Hindlimb muscle (tissue), 1 donor: ENCODE measurements around the gene RAD51B. TPM values are rescaled to one million over a fixed set of nuclear protein-coding genes. Genes with fewer than 3 reads are reported as not detected.
A peak's percentile ranks its signal among the peaks of the same experiment; 100 is the strongest.

Experiments
- DNase-seq: peaks from one replicate; pipeline ENCODE4 v3.0.0-alpha.2; 2013
- polyA plus RNA-seq: library from polyadenylated mRNA; unstranded; fragments of 120-200 nt; gene quantifications from one replicate; pipeline ENCODE4 v1.2.1, GENCODE V29; 2013; ENCODE audit not compliant: insufficient read length

Gene RAD51B
- polyA plus RNA-seq, 1 donor: 10.2 TPM

- DNase-seq: no peak
Measured at GRCh38 chr14:68474741-68475140, 655.2 kb downstream of the RAD51B start.

DNA sequence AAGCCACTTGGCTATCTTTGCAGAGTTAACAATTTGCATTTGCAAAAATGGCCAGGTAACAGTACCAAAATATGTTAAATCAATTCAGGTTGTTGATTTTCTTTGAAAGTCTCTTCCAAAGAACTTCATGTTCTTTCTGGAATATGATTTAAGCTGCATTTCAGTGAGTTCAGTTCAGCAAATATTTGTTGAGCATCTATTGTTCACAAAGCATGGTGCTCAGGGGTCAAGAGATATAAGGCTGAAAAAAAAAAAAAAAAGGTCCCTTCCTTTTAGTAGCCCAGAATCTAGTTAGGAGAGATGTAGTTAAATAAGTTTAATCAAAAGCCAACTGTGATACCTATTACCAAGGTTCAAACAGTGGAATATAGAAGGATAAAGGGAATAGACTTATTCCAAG is 656.2 kb downstream of the RAD51B start:
- no peak for DNase-seq

GRCh38 chr14:68476212-68477109 is 656.9 kb downstream of the RAD51B start:
- peak; percentile 33 for DNase-seq

DNA sequence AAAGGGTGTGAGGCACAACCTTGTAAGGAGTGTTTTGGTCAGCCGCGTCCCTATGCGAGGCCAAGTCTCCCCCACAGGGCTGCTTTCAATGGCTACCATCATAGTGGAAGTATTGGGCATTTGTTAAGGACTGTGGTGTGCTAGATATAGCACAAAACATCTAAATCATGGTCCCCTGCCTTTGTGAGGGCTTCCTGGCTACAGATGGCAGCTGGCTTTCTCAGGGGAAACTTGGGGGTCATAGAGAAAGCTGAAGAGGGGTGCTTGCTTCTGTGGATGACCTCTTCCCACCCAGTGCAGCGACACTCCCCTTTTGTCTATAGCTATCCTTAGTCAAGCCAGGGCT is 657.5 kb downstream of the RAD51B start:
- DNase-seq: no peak

GRCh38 chr14:68477461-68478085 is 658.0 kb downstream of the RAD51B start:
- no peak for DNase-seq

DNA sequence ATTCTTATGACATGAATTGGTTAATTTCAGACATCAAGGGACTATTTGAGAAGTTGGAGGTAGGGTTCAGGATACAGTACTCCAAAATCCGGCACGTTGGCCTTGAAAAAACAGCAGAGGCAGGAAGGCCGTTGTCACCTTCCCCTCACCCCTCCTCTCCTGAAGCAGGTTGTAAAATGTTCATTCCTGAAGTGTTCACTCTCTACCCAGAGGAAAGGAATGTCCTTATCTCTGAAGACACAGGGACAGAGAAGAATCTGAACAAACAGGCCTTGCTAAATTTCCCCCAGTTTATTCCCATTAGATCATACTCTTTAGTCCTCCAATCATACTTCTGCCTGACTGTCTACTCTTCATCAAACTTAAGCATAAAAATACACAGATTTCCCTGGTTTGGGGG is 659.7 kb downstream of the RAD51B start:
- DNase-seq: no peak

DNA sequence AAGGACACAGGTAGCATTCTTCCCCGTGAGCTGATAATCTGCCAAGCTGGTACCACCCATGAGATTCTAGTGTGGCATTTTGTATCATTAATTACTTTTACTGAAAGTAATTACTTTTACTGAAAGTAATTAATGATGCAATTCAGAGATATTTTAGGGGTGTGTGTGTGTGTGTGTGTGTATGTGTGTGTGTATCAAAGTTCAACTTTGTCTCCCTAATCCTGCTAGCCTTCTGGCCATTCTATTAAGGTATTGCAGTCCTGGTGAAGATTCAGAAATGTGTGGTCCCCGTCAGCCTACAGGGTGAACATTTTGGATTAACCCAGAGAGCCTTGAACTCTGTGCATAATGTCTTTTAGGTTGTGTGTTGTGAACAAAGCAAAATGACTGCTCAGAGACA is 662.4 kb downstream of the RAD51B start:
- DNase-seq: no peak

DNA sequence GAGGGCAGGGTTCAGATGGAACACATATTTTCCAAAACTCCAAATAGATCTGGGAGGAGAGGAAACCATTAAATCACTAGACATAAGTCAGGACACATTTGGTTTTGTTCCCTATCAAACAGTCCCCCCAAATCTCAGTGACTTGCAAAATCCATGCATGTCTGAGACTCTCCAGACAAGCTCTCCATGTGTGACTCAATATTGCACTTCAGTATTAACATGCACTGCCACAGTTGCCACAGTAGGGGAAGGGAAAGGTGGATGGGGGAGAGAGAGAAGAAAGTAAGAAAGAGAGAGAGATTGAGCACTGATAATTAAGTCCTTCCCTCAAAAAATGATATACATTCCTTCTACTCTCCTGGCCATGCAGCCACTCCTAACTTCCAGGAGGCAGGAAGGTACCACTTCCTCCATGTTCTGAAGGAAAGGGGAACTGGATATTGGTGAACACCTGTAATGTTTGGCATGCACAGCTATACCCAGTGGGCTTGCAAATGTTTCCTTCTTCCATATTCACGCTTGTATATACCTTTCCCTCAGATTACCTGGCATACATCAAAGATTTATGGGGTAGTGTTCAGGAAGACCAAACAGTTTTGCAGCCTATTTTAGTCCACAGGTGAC is 663.3 kb downstream of the RAD51B start:
- DNase-seq: no peak

DNA sequence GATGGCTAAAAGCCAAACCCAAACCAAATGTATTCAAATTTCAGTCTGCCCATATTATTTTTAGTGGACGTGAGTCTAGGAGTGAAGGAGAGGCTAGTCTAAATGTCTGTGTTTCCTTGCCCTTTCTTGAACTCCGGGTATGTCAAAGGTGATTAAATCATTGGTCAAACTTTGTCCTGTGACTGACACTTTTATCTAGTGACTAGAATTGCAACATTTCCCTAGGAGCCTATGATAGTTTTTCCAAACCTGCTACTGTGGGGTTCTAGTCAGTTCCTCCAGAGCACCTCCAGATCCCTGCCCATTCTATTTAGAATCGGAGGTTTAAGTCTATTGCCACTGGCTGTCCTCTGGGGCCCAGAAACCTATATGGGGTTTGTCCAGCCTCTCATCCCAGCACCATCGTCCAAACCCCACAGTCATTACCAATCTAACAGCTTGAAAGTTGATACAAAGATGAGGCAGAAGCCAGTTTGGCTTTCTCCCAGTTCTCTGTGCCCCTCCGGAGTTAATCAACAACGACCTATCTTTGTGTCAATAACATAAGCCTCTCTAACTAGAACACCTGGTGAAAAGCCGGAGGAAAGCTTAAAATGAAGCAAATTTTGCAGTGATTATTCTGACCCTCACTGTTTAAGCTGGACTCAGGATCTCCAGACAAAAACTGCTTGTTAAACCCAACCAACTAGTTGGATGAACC is 666.6 kb downstream of the RAD51B start:
- DNase-seq: no peak

GRCh38 chr14:68486809-68487208 is 667.2 kb downstream of the RAD51B start:
- no peak for DNase-seq

GRCh38 chr14:68487805-68488590 is 668.4 kb downstream of the RAD51B start:
- no peak for DNase-seq

DNA sequence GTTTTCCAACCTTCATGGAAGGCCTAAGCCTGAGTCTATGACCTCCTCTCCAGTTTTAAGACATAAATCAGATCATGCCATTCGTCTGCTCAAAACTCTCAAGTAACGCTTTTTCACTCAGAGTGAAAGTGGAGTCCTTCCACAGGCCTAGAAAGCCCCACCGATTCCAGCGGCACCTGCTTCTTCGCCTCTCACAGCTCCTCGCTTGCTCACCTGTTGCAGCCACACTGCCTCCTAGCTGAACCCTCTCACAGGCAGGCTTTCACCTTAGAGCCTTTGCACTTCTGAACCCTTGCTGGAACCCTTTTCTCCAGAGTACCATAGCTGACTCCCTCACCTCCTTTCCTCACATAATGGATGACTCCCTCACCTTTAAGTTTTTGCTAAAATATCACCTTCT is 672.2 kb downstream of the RAD51B start:
- no peak for DNase-seq

DNA sequence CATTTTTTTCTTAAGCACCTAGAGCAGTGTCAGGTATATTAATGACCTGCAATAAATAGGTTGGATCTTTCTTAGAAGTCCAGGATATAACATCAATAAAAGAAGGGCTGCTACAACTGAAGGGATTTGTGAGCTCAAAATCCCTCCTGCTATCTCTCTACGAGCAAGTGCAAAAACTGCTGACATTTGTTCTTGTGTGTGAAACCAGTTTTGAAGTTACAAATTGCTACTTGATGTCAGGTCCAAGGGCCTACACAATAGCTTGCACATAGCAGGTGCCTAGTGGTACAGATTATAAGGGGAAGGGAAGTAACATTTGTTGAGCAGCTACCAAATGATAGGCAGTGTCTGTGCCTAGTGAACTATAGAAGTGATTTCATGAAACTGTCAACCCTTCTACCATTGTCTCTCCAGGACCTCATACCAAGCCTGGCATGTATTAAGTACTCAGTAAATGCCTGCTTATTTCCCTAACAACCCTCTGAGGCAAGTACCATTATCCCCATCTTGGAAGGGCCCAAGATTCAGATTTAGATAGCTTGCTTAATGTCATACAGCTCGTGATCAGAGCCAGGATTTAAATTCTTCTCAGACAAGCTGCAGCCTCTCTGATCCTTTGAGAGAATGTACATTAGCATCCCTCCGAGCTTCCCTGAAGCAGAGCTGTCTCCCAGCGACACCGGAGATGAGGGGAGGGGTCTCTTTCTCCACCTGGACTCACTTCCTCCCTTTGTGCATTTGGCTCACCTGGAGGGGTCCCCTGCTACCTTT is 673.0 kb downstream of the RAD51B start:
- DNase-seq: no peak

DNA sequence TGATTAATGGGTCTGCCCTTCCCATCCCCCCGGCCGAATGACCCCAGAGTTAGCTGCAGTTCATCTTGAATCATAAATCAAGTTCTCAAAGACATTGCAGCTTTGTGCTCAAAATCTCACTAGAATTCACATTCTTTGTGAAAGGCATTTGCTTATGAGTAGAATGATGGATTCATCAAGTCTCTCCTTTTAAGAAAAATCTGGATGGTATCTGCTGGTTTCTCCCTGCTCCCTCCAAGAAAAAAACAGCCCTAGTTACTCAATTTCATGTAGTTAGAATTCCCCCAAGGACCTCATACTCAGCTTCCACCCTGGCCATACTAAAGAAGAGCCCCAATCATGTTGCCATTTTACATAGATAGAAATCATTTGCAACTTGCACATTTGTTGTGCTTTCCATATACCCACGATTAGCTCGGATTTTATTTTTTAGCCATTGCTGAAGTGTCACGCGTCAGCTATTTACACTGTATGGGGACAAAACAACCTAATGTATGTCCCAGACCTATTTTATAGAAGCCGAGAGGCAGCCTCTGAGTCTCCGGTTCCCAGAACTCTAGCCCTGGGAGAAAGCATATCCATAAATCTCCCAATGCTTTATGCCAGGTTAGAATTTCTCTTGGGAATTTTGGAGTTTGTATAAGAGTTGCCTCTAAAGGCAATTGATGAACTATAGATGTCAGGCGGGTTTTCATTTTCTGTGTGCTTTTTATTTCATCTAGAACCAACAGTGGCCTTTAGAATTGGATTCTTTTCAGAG is 673.8 kb downstream of the RAD51B start:
- no peak for DNase-seq

GRCh38 chr14:68495101-68496039 is 675.8 kb downstream of the RAD51B start:
- no peak for DNase-seq

DNA sequence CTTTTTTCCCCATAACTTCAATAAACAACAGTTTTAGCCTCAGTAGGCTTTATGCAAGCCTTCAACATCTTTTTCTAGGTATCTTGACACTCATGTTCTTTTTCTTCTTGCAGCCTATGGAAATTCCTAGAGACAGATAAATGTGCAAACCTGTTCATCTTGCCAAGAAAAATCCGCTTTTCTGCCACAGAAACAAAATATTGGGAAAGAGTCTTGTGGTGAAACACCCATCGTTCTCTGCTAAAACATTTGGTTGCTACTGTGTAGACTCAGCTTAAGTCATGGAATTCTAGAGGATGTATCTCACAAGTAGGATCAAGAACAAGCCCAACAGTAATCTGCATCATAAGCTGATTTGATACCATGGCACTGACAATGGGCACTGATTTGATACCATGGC is 677.4 kb downstream of the RAD51B start:
- no peak for DNase-seq

- DNase-seq: no peak
Measured at GRCh38 chr14:68499451-68499850, 679.9 kb downstream of the RAD51B start.

GRCh38 chr14:68501171-68501570 is 681.6 kb downstream of the RAD51B start:
- DNase-seq: no peak

DNA sequence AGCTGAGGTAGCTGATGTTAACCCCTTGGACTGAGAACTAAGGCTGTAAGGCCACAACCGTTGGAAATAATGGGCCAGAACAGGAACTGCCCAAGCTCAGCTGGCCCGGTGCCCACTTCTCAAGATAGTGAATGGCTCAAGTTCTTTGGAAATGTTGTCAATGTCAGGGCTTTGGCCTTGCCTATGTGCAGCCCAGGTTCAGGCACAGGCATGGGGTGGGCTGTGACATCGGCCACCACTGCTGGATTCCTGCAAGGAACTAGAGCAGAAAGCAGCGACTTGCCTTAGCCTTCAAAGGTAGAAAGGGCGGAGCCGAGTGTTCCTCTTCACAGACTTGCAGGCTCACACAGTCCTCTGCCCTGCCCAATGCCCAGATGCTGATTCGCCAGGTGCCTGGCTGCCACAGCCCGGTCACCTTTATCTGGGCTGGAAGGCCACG is 682.1 kb downstream of the RAD51B start:
- DNase-seq: no peak
